Subcutaneous abdominal adipose tissue (tissue), 5 donors: ENCODE data around the gene MED25.

Experiments used
- H3K27ac ChIP-seq: one replicate; pipeline ENCODE4 v1.7.0; 2013; ENCODE audit warnings: low read depth, mild to moderate bottlenecking, inconsistent platforms, low read length, moderate library complexity
- H3K27me3 ChIP-seq, 5 donors: one replicate each; pipeline ENCODE4 v1.7.0; 2013; ENCODE audit warnings: low read length in 5 of 5, inconsistent platforms in 1 of 5; ENCODE audit not compliant: control insufficient read depth in 5 of 5, insufficient read depth in 4 of 5
- H3K36me3 ChIP-seq, 5 donors: one replicate each; pipeline ENCODE4 v1.7.0; 2013; ENCODE audit warnings: low read length in 5 of 5; ENCODE audit not compliant: control insufficient read depth in 5 of 5, insufficient read depth in 5 of 5
- H3K4me1 ChIP-seq, 5 donors: one replicate each; pipeline ENCODE4 v1.7.0; 2013; ENCODE audit warnings: low read length in 5 of 5, mild to moderate bottlenecking in 3 of 5, moderate library complexity in 1 of 5; ENCODE audit not compliant: control insufficient read depth in 5 of 5, insufficient read depth in 5 of 5
- H3K4me3 ChIP-seq, 5 donors: one replicate each; pipeline ENCODE4 v1.7.0; 2013; ENCODE audit warnings: low read length in 5 of 5, low read depth in 1 of 5
- H3K9ac ChIP-seq, 5 donors: one replicate each; pipeline ENCODE4 v1.7.0; 2013; ENCODE audit warnings: low read length in 5 of 5, mild to moderate bottlenecking in 4 of 5, moderate library complexity in 3 of 5
- H3K9me3 ChIP-seq, 5 donors: one replicate each; pipeline ENCODE4 v1.7.0; 2013; ENCODE audit warnings: low read length in 5 of 5; ENCODE audit not compliant: control insufficient read depth in 5 of 5
- donor health status: healthy.
- donor health status: healthy.
- donor health status: healthy.
- donor health status: healthy.
- donor health status: healthy.

MED25 gene

GRCh38 chr19:49780861-49781260 lies 37.2 kb upstream of the MED25 start:
- Histone ChIP-seq H3K36me3 (peaks cover 0 to 43% (median 38%) of the 10 kb centered on the region in 5 donors), H3K4me1 (peaks cover 0 to 13% (median 0%) of the 10 kb centered on the region in 5 donors), H3K9me3 (no peaks in the 10 kb centered on the region), H3K9ac (peak overlapping the region in 2 of 5 donors; percentile 19 to 48), H3K27me3 (no peaks in the 10 kb centered on the region), H3K4me3 (no peak overlapping the region), H3K27ac (no peak overlapping the region)

DNA sequence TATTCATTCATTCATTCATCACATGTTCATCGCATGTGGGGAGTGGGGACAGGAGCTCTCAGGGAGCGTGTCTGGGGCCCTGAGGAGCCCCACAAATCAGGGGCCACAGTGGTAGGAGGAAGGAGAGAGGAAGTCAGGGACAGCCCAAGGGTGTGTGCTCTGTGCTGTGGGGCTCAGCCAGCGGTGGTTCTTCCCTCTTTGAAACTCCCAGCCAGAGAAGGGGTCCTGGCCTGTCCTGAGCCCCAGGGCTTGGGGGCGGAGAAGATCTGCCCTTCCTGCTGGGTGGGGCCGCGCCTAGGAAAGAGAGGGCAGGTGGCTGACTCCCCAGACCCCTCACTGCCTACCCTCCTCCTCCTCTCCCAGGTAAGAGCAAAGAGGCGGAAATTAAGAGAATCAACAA lies 36.7 kb upstream of the MED25 start:
- peaks cover 0 to 40% (median 35%) of the 10 kb centered on the region in 5 donors for H3K36me3 ChIP-seq
- H3K4me1 ChIP-seq = peaks cover 0 to 11% (median 0%) of the 10 kb centered on the region in 5 donors
- H3K27me3 ChIP-seq = no peaks in the 10 kb centered on the region
- no peak overlapping the region for H3K27ac ChIP-seq
- no peaks in the 10 kb centered on the region for H3K9me3 ChIP-seq
- peak overlapping the region in 1 of 5 donors; percentile 37 for H3K9ac ChIP-seq
- no peak overlapping the region for H3K4me3 ChIP-seq

GRCh38 chr19:49782515-49782914 lies 35.6 kb upstream of the MED25 start:
- Histone ChIP-seq H3K9ac (no peak overlapping the region), H3K27ac (no peak overlapping the region), H3K4me1 (peaks cover 0 to 8% (median 0%) of the 10 kb centered on the region in 5 donors), H3K4me3 (no peak overlapping the region), H3K27me3 (no peaks in the 10 kb centered on the region), H3K9me3 (no peaks in the 10 kb centered on the region), H3K36me3 (peaks cover 0 to 44% (median 39%) of the 10 kb centered on the region in 5 donors)

DNA sequence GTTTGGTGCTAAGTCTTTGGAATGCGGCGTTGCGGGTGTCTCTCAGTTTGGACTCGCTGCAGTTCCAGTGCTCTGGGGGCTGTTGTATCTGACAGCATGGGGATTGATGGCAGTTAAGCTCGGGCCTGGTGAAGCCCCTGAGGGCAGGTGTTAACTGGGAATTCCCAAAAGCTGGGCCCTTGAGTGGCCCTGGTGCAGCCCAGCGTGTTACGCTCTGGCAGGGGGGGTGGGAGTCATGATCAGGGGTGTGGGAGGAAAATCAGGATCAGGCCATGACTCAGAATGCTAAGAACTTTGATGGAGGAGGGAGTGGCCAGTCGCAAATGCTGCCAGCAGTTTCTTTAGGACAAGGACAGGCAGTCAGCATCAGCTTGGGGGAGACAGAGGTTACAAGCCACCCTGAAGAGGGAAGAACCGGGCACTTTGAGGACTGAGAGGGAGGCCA lies 31.7 kb upstream of the MED25 start:
- H3K9ac ChIP-seq = no peak overlapping the region
- no peaks in the 10 kb centered on the region for H3K27me3 ChIP-seq
- H3K9me3 ChIP-seq = no peaks in the 10 kb centered on the region
- H3K36me3 ChIP-seq = peaks cover 0 to 71% (median 70%) of the 10 kb centered on the region in 5 donors
- H3K4me1 ChIP-seq = peaks cover 0 to 5% (median 5%) of the 10 kb centered on the region in 5 donors
- H3K27ac ChIP-seq = no peak overlapping the region
- no peak overlapping the region for H3K4me3 ChIP-seq

DNA sequence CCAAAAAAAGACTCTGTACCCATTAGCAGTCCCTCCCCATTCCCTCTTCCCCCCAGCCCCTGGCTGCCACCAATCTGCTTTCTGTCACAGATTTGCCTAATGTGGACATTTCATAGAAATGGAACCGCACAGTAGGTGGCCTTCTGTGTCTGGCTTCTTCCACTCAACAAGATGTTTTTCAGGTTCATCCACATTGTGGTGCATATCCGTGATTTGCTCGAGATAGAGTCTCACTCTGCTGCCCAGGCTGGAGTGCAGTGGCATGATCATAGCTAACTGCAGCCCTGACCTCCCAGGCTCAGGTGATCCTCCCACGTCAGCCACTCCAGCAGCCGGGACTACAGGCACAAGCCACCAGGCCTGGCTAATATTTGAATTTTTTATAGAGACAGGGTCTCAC lies 30.3 kb upstream of the MED25 start:
- no peak overlapping the region for H3K27ac ChIP-seq
- H3K9me3 ChIP-seq = no peaks in the 10 kb centered on the region
- no peak overlapping the region for H3K9ac ChIP-seq
- peaks cover 0 to 79% (median 73%) of the 10 kb centered on the region in 5 donors for H3K36me3 ChIP-seq
- H3K27me3 ChIP-seq = no peaks in the 10 kb centered on the region
- H3K4me1 ChIP-seq = peaks cover 0 to 5% (median 5%) of the 10 kb centered on the region in 5 donors
- no peak overlapping the region for H3K4me3 ChIP-seq

DNA sequence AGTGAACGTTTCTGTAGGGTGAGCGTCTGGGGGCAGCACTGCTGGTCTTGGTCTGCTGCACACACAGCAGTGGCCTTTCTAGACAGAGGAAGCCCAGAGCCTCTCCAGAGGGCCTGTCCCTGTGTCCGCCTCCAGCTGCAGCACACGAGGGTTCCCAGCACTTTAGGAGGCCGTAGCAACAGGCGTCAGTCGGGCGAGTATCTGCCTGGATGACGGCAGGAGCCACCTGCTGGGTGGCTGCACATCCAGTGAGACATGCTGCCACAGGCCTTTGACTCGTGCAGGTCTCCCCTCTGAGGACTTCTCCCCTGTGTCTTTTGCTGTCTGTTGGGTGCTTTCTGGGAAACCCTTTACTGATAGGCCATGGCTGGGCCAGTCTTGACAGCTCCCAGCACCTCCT lies 29.2 kb upstream of the MED25 start:
- Histone ChIP-seq H3K4me1 (peaks cover 0 to 5% (median 5%) of the 10 kb centered on the region in 5 donors), H3K27me3 (no peaks in the 10 kb centered on the region), H3K36me3 (peaks cover 0 to 77% (median 72%) of the 10 kb centered on the region in 5 donors), H3K9me3 (no peaks in the 10 kb centered on the region), H3K27ac (no peak overlapping the region), H3K4me3 (no peak overlapping the region), H3K9ac (no peak overlapping the region)

DNA sequence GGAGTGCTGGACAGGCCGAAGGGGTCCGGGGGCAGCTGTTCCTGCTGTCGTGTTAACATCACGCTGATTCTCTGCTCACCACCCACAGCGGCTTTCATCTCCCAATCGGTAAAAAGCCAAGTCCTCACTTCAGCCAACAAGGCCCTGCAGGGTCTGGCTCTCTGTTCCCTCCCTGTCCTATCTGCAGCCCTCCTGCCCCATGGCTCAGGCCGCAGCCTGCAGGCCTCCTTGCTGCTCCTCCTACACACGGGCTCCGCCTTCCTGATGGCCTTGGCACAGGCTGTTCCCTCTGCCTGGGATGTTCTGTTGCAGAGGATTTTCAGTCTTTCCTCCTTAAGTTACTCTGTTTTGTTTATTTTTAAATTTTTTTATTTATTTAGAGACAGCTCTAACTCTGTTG lies 27.2 kb upstream of the MED25 start:
- Histone ChIP-seq H3K4me1 (peaks cover 0 to 5% (median 5%) of the 10 kb centered on the region in 5 donors), H3K27ac (no peak overlapping the region), H3K9me3 (no peaks in the 10 kb centered on the region), H3K36me3 (peaks cover 0 to 79% (median 76%) of the 10 kb centered on the region in 5 donors), H3K27me3 (no peaks in the 10 kb centered on the region), H3K9ac (no peak overlapping the region), H3K4me3 (no peak overlapping the region)

- Histone ChIP-seq H3K27me3 (no peaks in the 10 kb centered on the region), H3K27ac (no peak overlapping the region), H3K9me3 (no peaks in the 10 kb centered on the region), H3K36me3 (peaks cover 0 to 85% (median 81%) of the 10 kb centered on the region in 5 donors), H3K9ac (no peak overlapping the region), H3K4me1 (peaks cover 0 to 5% (median 5%) of the 10 kb centered on the region in 5 donors), H3K4me3 (no peak overlapping the region)
These were observed 26.2 kb upstream of the MED25 start for GRCh38 chr19:49791776-49792445.

DNA sequence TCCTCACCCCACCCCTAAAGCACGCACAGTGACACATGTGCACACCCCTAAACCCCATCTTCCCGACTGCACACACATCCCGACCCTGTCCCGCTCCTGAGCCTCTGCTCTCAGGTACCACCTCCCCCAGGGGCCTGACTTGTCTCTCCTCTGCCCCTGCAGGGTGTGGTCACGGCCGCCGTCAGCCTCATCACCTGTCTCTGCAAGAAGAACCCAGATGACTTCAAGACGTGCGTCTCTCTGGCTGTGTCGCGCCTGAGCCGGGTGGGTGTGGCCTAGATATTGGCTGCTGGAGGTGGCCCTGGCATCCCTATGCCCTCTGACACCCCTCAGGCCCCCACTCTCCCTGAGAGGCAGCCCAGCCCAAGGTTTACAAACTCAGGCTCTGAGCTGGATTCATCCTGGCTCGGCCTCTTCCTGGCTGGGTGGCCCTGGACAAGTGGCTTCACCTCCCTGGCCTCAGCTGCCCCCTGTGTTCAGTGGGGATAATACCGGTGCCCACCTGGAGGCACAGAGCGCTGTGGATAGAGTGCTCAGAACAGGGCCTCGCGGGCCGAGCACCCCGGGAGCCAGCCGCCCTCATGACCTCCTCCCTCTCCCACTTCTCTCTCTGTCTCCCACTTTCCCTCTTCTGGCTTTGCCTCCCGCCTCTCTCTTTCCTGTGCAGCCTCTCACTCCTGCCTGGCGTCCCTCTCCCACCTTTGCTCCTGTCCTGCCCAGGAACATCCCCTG lies 25.1 kb upstream of the MED25 start:
- H3K9ac ChIP-seq = no peak overlapping the region
- H3K36me3 ChIP-seq = peaks cover 0 to 90% (median 82%) of the 10 kb centered on the region in 5 donors
- H3K27ac ChIP-seq = no peak overlapping the region
- peaks cover 0 to 5% (median 5%) of the 10 kb centered on the region in 5 donors for H3K4me1 ChIP-seq
- H3K4me3 ChIP-seq = no peak overlapping the region
- H3K27me3 ChIP-seq = no peaks in the 10 kb centered on the region
- H3K9me3 ChIP-seq = no peaks in the 10 kb centered on the region

- Histone ChIP-seq H3K4me3 (no peak overlapping the region), H3K27me3 (no peaks in the 10 kb centered on the region), H3K36me3 (peaks cover 0 to 90% (median 82%) of the 10 kb centered on the region in 5 donors), H3K4me1 (peaks cover 0 to 5% (median 5%) of the 10 kb centered on the region in 5 donors), H3K9ac (no peak overlapping the region), H3K27ac (no peak overlapping the region), H3K9me3 (no peaks in the 10 kb centered on the region)
These were observed 24.6 kb upstream of the MED25 start for GRCh38 chr19:49793561-49793840.
